B cell (primary cell): ENCODE results near the gene RFX8. TPM values are rescaled to one million over a fixed set of nuclear protein-coding genes. Genes with fewer than 3 reads are reported as not detected.

Experiments used
- ATAC-seq: fragments of 200-7000 bp; cut with Tn5 transposase; one replicate; pipeline ENCODE4 v1.10.0; 2021; ENCODE audit warnings: low read depth, mild to moderate bottlenecking, moderate number of reproducible peaks, moderate library complexity
- CTCF ChIA-PET: fragments of 350-600 bp; sonication (Branson Sonifier 250); formaldehyde crosslinking; loops from one replicate; lab custom pipeline; 2021; ENCODE audit warnings: antibody characterized with exemption, inconsistent platforms; lab: Charles Lee
- POLR2A ChIA-PET: fragments of 350-600 bp; sonication (Branson Sonifier 250); formaldehyde crosslinking; loops from one replicate; lab custom pipeline; 2021; ENCODE audit warnings: antibody characterized with exemption; lab: Charles Lee
- DNase-seq: peaks from one replicate; pipeline ENCODE4 v3.0.0; 2013
- H2AFZ ChIP-seq: 2 replicates; pipeline ENCODE4 v1.6.1; 2012; ENCODE audit warnings: mild to moderate bottlenecking, low read depth, low read length; ENCODE audit not compliant: insufficient read depth, poor library complexity, severe bottlenecking
- H3K27ac ChIP-seq, 2 donors: 1 replicate in 1 of 2; 2 replicates in 1 of 2; pipeline ENCODE4 v1.5.1; 2012 to 2013; ENCODE audit warnings: low read length in 2 of 2, mild to moderate bottlenecking in 2 of 2, moderate library complexity in 1 of 2
- H3K27me3 ChIP-seq, 4 experiments: fragments of 200-600 bp in 1 of 4; sonication (generic) in 1 of 4; replicated peaks in 1 of 4; 1 replicate in 2 of 4; 2 replicates in 2 of 4; pipeline versions ENCODE4 v1.6.1 to v1.7.0; 2013 to 2016; ENCODE audit warnings: low read length in 3 of 4, mild to moderate bottlenecking in 2 of 4, mixed read lengths in 1 of 4, moderate library complexity in 1 of 4; ENCODE audit not compliant: insufficient read depth in 4 of 4, control insufficient read depth in 3 of 4; ENCODE audit errors: control extremely low read depth in 1 of 4
- H3K36me3 ChIP-seq, 2 experiments: replicated peaks in 1 of 2; 1 replicate in 1 of 2; 2 replicates in 1 of 2; pipeline versions ENCODE4 v1.6.1 to v1.7.1; 2013; ENCODE audit warnings: low read length in 1 of 2; ENCODE audit not compliant: insufficient read depth in 2 of 2, control insufficient read depth in 1 of 2; ENCODE audit errors: control extremely low read depth in 1 of 2, extremely low read depth in 1 of 2
- H3K4me1 ChIP-seq, 2 donors: fragments of 200-600 bp in 1 of 2; sonication (generic) in 1 of 2; 1 replicate in 1 of 2; 2 replicates in 1 of 2; pipeline versions ENCODE4 v1.5.1 to v1.6.1; 2013 to 2017; ENCODE audit warnings: low read length in 2 of 2; ENCODE audit not compliant: control insufficient read depth in 2 of 2, insufficient read depth in 2 of 2
- H3K4me2 ChIP-seq: replicated peaks from 2 replicates; pipeline ENCODE3; 2012; ENCODE audit warnings: mild to moderate bottlenecking, low read depth, low read length; ENCODE audit not compliant: poor library complexity, severe bottlenecking
- H3K4me3 ChIP-seq, 5 experiments: fragments of 200-600 bp in 1 of 5; sonication (generic) in 1 of 5; 1 replicate in 3 of 5; 2 replicates in 2 of 5; pipeline versions ENCODE4 v1.5.1 to v1.7.0; 2011 to 2016; ENCODE audit warnings: low read length in 4 of 5, mild to moderate bottlenecking in 4 of 5, low read depth in 2 of 5, control low read depth in 1 of 5, moderate library complexity in 1 of 5; ENCODE audit not compliant: insufficient read depth in 1 of 5; ENCODE audit errors: control extremely low read depth in 1 of 5, extremely low read depth in 1 of 5
- H3K79me2 ChIP-seq: fragments of 200-600 bp; sonication (generic); one replicate; pipeline ENCODE4 v1.6.0; 2016; ENCODE audit warnings: low read length; ENCODE audit not compliant: control insufficient read depth, insufficient read depth
- H3K9ac ChIP-seq: fragments of 200-600 bp; sonication (generic); 2 replicates; pipeline ENCODE4 v1.6.1; 2017; ENCODE audit warnings: mild to moderate bottlenecking, low read length, moderate library complexity
- H3K9me3 ChIP-seq, 3 donors: one replicate each; pipeline versions ENCODE4 v1.6.1 to v1.7.1; 2013; ENCODE audit warnings: low read length in 2 of 3; ENCODE audit not compliant: control insufficient read depth in 2 of 3, insufficient read depth in 1 of 3; ENCODE audit errors: control extremely low read depth in 1 of 3
- H4K20me1 ChIP-seq: 2 replicates; pipeline ENCODE4 v1.6.0; 2012; ENCODE audit warnings: mild to moderate bottlenecking, low read length; ENCODE audit not compliant: insufficient read depth, control insufficient read depth, poor library complexity, severe bottlenecking
- H3K27ac Mint-ChIP-seq: one replicate; pipeline ENCODE4 v1.8.0; 2021; ENCODE audit warnings: mixed read lengths
- H3K27me3 Mint-ChIP-seq: one replicate; pipeline ENCODE4 v1.8.0; 2021; ENCODE audit warnings: mixed read lengths
- H3K4me1 Mint-ChIP-seq: one replicate; pipeline ENCODE4 v1.8.0; 2021; ENCODE audit warnings: mixed read lengths
- H3K4me3 Mint-ChIP-seq: one replicate; pipeline ENCODE4 v1.8.0; 2021; ENCODE audit warnings: mixed read lengths
- H3K9me3 Mint-ChIP-seq: one replicate; pipeline ENCODE4 v1.8.0; 2022; ENCODE audit warnings: mixed read lengths; ENCODE audit not compliant: insufficient read depth
- CTCF ChIP-seq: fragments of 200-600 bp; IDR thresholded peaks from one replicate; pipeline ENCODE4 v1.8.0; 2022; ENCODE audit warnings: antibody characterized with exemption, mild to moderate bottlenecking
- EZH2 ChIP-seq: IDR thresholded peaks from 2 replicates; pipeline ENCODE4 v1.6.1; 2012; ENCODE audit warnings: borderline replicate concordance, low read depth, mild to moderate bottlenecking, moderate library complexity, low read length; ENCODE audit not compliant: insufficient read depth, poor library complexity, severe bottlenecking
- WGBS: methylation state at CpG from one replicate; pipeline ENCODE4 v1.1.5; 2013; ENCODE audit warnings: missing lambda C conversion rate; ENCODE audit not compliant: insufficient coverage; 5-methylcytosine and 5-hydroxymethylcytosine counted together
- intact Hi-C: fragments of 100-400 bp; cut with micrococcal nuclease; formaldehyde crosslinking; loops from one replicate; pipeline ENCODE4 v1.10.0; 2022
- polyA plus RNA-seq: library from polyadenylated mRNA; depleted of rRNA; stranded (reverse); fragments of >200 nt; gene quantifications from 2 replicates; pipeline ENCODE4 v1.2.3, GENCODE V29; 2012
- total RNA-seq, 2 donors: library from RNA; stranded (reverse); fragments of 120-200 nt in 1 of 2; gene quantifications; 1 replicate in 1 of 2; 2 replicates in 1 of 2; pipeline versions ENCODE4 v1.2.3 to v1.2.4, GENCODE V29; 2013 to 2022

RFX8 gene
- total and polyA plus RNA-seq, 2 donors (not counting 1 experiment from before 2014, with no cell fraction given) = not detected

- Histone ChIP-seq H4K20me1 (no peaks in the 10 kb centered on the region), H3K27me3 (no peaks in the 10 kb centered on the region), H3K4me2 (no peak overlapping the region), H3K9ac (no peak overlapping the region), H3K79me2 (no peaks in the 10 kb centered on the region), H3K36me3 (no peaks in the 10 kb centered on the region), H3K27ac (no peak overlapping the region), H3K9me3 (no peaks in the 10 kb centered on the region), H2AFZ (no peak overlapping the region), H3K4me3 (no peak overlapping the region), H3K4me1 (no peaks in the 10 kb centered on the region)
- 96% methylated on average over 6 of the region's 7 CpGs for WGBS
- H3K9me3 Mint-ChIP-seq = no peaks in the 10 kb centered on the region
- H3K4me1 Mint-ChIP-seq = no peaks in the 10 kb centered on the region
- DNase-seq (no peak), ATAC-seq (no peak)
- POLR2A ChIA-PET = no interaction called here
- H3K27me3 Mint-ChIP-seq = no peaks in the 10 kb centered on the region
- no peak for TF ChIP-seq EZH2
- TF ChIP-seq CTCF = no peak
- no peak overlapping the region for H3K27ac Mint-ChIP-seq
- H3K4me3 Mint-ChIP-seq = no peak overlapping the region
- intact Hi-C loops = no loop called here
- CTCF ChIA-PET = interaction anchor here (1.6 kb wide), 1 partner anchor 8 kb away, joined by 5 read pairs; no protein-coding TSS in a partner anchor
These were observed 47.7 kb downstream of the RFX8 start for GRCh38 chr2:101427240-101427639.

GRCh38 chr2:101426822-101427221 lies 48.1 kb downstream of the RFX8 start:
- DNase-seq (no peak), ATAC-seq (no peak)
- ChIA-PET CTCF (interaction anchor here (0.6 to 1.6 kb wide), 3 partner anchors 8 to 86 kb away, joined by 3 to 5 read pairs (median 3); no protein-coding TSS in a partner anchor), POLR2A (no interaction called here)
- no peak overlapping the region for H3K4me2 ChIP-seq
- H3K36me3 ChIP-seq = no peaks in the 10 kb centered on the region
- H3K4me1 ChIP-seq = no peaks in the 10 kb centered on the region
- no peak overlapping the region for H2AFZ ChIP-seq
- no peaks in the 10 kb centered on the region for H3K9me3 Mint-ChIP-seq
- no peak for TF ChIP-seq CTCF
- TF ChIP-seq EZH2 = no peak
- no peaks in the 10 kb centered on the region for H3K27me3 ChIP-seq
- H4K20me1 ChIP-seq = no peaks in the 10 kb centered on the region
- H3K4me3 ChIP-seq = no peak overlapping the region
- no peak overlapping the region for H3K27ac Mint-ChIP-seq
- no peak overlapping the region for H3K27ac ChIP-seq
- H3K4me1 Mint-ChIP-seq = no peaks in the 10 kb centered on the region
- H3K9ac ChIP-seq = no peak overlapping the region
- H3K79me2 ChIP-seq = no peaks in the 10 kb centered on the region
- intact Hi-C loops = no loop called here
- no peak overlapping the region for H3K4me3 Mint-ChIP-seq
- H3K9me3 ChIP-seq = no peaks in the 10 kb centered on the region
- 95% methylated on average over 6 of the region's 7 CpGs for WGBS
- H3K27me3 Mint-ChIP-seq = no peaks in the 10 kb centered on the region
